Liver (tissue), 9 donors: ENCODE measurements around the gene COMMD10. TPM values are rescaled to one million over a fixed set of nuclear protein-coding genes. Genes with fewer than 3 reads are reported as not detected.

Experiments used
- DNase-seq: peaks from one replicate; pipeline ENCODE4 v3.0.0-alpha.2; 2017; ENCODE audit warnings: low spot score
- H3K27ac ChIP-seq, 2 donors: one replicate each; pipeline ENCODE4 v1.7.0; 2013; ENCODE audit warnings: inconsistent platforms in 2 of 2, low read length in 2 of 2, control low read depth in 1 of 2, low read depth in 1 of 2, mild to moderate bottlenecking in 1 of 2
- H3K27me3 ChIP-seq, 4 donors: one replicate each; pipeline versions ENCODE4 v1.6.1 to v1.7.0; 2013; ENCODE audit warnings: low read length in 3 of 4, inconsistent platforms in 1 of 4, mild to moderate bottlenecking in 1 of 4, moderate library complexity in 1 of 4; ENCODE audit not compliant: control insufficient read depth in 4 of 4, insufficient read depth in 4 of 4
- H3K36me3 ChIP-seq, 4 donors: one replicate each; pipeline versions ENCODE4 v1.6.1 to v1.7.0; 2013; ENCODE audit warnings: low read length in 3 of 4, mild to moderate bottlenecking in 3 of 4, low read depth in 1 of 4, moderate library complexity in 1 of 4; ENCODE audit not compliant: control insufficient read depth in 4 of 4, insufficient read depth in 3 of 4
- H3K4me1 ChIP-seq, 4 donors: one replicate each; pipeline versions ENCODE4 v1.6.1 to v1.7.0; 2013; ENCODE audit warnings: low read length in 3 of 4, mild to moderate bottlenecking in 3 of 4, moderate library complexity in 1 of 4; ENCODE audit not compliant: control insufficient read depth in 4 of 4, insufficient read depth in 4 of 4
- H3K4me3 ChIP-seq, 3 donors: one replicate each; pipeline versions ENCODE4 v1.6.1 to v1.7.0; 2013; ENCODE audit warnings: low read length in 3 of 3, control low read depth in 1 of 3, low read depth in 1 of 3, mild to moderate bottlenecking in 1 of 3
- H3K9ac ChIP-seq, 2 donors: one replicate each; pipeline ENCODE4 v1.7.0; 2013; ENCODE audit warnings: low read length in 2 of 2, mild to moderate bottlenecking in 2 of 2, moderate library complexity in 2 of 2, control low read depth in 1 of 2, low read depth in 1 of 2
- H3K9me3 ChIP-seq, 4 donors: one replicate each; pipeline versions ENCODE4 v1.6.1 to v1.7.0; 2013; ENCODE audit warnings: low read length in 3 of 4; ENCODE audit not compliant: control insufficient read depth in 4 of 4
- EGR1 ChIP-seq, 2 donors: IDR thresholded peaks; 2 replicates each; pipeline ENCODE4 v1.6.1; 2016 to 2018; ENCODE audit warnings: antibody characterized with exemption in 2 of 2, low read depth in 2 of 2
- FOXA2 ChIP-seq: IDR thresholded peaks from 2 replicates; pipeline ENCODE4 v1.6.1; 2016; ENCODE audit warnings: antibody characterized with exemption
- GABPA ChIP-seq, 2 donors: IDR thresholded peaks in 1 of 2; conservative IDR thresholded peaks in 1 of 2; 2 replicates each; pipeline ENCODE4 v1.6.1; 2016; ENCODE audit warnings: antibody characterized with exemption in 2 of 2, mild to moderate bottlenecking in 1 of 2, moderate library complexity in 1 of 2
- HNF4A ChIP-seq, 2 donors: conservative IDR thresholded peaks; 2 replicates each; pipeline ENCODE4 v1.6.1; 2016; ENCODE audit warnings: antibody characterized with exemption in 2 of 2, mild to moderate bottlenecking in 2 of 2
- JUND ChIP-seq, 2 donors: IDR thresholded peaks; 2 replicates each; pipeline ENCODE4 v1.6.1; 2016; ENCODE audit warnings: antibody characterized with exemption in 2 of 2
- NR2F2 ChIP-seq: IDR thresholded peaks from 2 replicates; pipeline ENCODE4 v1.6.1; 2016; ENCODE audit warnings: antibody characterized with exemption
- RAD21 ChIP-seq, 2 donors: IDR thresholded peaks; 2 replicates each; pipeline ENCODE4 v1.6.1; 2016; ENCODE audit warnings: antibody characterized with exemption in 2 of 2, mild to moderate bottlenecking in 2 of 2
- RXRA ChIP-seq, 2 donors: IDR thresholded peaks; 2 replicates each; pipeline ENCODE4 v1.6.1; 2017 to 2018; ENCODE audit warnings: antibody characterized with exemption in 2 of 2, mild to moderate bottlenecking in 1 of 2
- SP1 ChIP-seq: IDR thresholded peaks from 2 replicates; pipeline ENCODE4 v1.6.1; 2018; ENCODE audit warnings: antibody characterized with exemption, mild to moderate bottlenecking
- WGBS: extraction: QIAGEN DNeasy Blood & Tissue Kit; methylation state at CpG from one replicate; pipeline ENCODE4 v1.1.7; 2013; 5-methylcytosine and 5-hydroxymethylcytosine counted together
- polyA plus RNA-seq, 2 donors: library from polyadenylated mRNA; stranded (reverse) in 1 of 2; unstranded in 1 of 2; fragments of 200-250 nt in 1 of 2; fragments of >200 nt in 1 of 2; fragmentation: Nextera tagmentation in 1 of 2; extraction: Ambion mirVana in 1 of 2; gene quantifications; one replicate each; pipeline versions ENCODE4 v1.2.1 to v1.2.3, GENCODE V29; 2013 to 2015
- total RNA-seq, 2 donors: library from RNA; depleted of rRNA; stranded (reverse); fragments of >200 nt; gene quantifications; one replicate each; pipeline ENCODE4 v1.2.3, GENCODE V29; 2014
- TF ChIP-seq, protein P1 (sequence below): IDR thresholded peaks from 2 replicates; pipeline ENCODE4 v1.6.1; 2016; ENCODE audit warnings: antibody characterized with exemption, mild to moderate bottlenecking
- TF ChIP-seq, protein P2 (sequence below): fragments of 150-350 bp; IDR thresholded peaks from 2 replicates; pipeline ENCODE4 v1.5.1; 2017; ENCODE audit warnings: improper control_type of control experiment, low read depth, low read length; ENCODE audit not compliant: missing input control
- TF ChIP-seq, protein P3 (sequence below): IDR thresholded peaks from 2 replicates; pipeline ENCODE4 v1.6.1; 2016; ENCODE audit warnings: antibody characterized with exemption
- TF ChIP-seq, protein P4 (sequence below): IDR thresholded peaks from 2 replicates; pipeline ENCODE4 v1.6.1; 2016; ENCODE audit warnings: antibody characterized with exemption
- donor health status: healthy.
- donor health status: healthy.
- donor health status: healthy.
- donor health status: healthy.
- donor health status: healthy.

COMMD10 gene
- total and polyA plus RNA-seq, 4 donors = 8.9 to 30.5 (median 19.3) TPM

DNA sequence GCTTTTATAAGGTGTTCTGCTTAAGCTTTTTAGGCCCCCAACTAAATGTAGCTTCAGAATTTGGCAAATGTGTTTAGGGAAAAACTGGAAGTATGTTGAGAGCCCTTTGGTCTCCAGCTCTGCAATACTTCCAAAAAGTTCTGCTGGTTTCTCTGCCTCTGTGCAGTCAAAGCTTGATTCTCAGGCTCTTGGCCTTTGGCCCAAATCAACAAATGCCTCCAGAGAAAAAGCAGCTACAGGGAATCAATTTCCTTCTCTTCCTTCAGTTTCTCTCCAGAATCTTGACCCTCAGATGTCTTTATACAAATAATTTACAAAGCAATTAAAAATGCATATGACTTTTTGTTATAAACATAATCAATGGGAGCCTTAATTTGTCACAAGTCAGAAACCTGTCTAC lies 235.7 kb downstream of the COMMD10 start:
- Histone ChIP-seq H3K27me3 (no peaks in the 10 kb centered on the region), H3K27ac (no peak overlapping the region), H3K4me1 (peaks cover 0 to 17% (median 9%) of the 10 kb centered on the region in 4 donors), H3K9ac (no peak overlapping the region), H3K36me3 (peaks cover 0 to 3% (median 2%) of the 10 kb centered on the region in 4 donors), H3K4me3 (no peak overlapping the region), H3K9me3 (no peaks in the 10 kb centered on the region)
- peak in 1 of 2 donors; percentile 6 for TF ChIP-seq RXRA (IDR thresholded peaks at IDR 0.05)
- TF ChIP-seq HNF4A (conservative IDR thresholded peaks at IDR 0.05) = peak; percentile 24 to 53
- TF ChIP-seq GABPA (IDR thresholded peaks at IDR 0.05 in 1 of 2, conservative IDR thresholded peaks at IDR 0.05 in 1 of 2) = no peak
- no peak for TF ChIP-seq SP1
- TF ChIP-seq RAD21 (IDR thresholded peaks at IDR 0.05) = peak in 1 of 2 donors; percentile 22
- TF ChIP-seq, protein P1, sequence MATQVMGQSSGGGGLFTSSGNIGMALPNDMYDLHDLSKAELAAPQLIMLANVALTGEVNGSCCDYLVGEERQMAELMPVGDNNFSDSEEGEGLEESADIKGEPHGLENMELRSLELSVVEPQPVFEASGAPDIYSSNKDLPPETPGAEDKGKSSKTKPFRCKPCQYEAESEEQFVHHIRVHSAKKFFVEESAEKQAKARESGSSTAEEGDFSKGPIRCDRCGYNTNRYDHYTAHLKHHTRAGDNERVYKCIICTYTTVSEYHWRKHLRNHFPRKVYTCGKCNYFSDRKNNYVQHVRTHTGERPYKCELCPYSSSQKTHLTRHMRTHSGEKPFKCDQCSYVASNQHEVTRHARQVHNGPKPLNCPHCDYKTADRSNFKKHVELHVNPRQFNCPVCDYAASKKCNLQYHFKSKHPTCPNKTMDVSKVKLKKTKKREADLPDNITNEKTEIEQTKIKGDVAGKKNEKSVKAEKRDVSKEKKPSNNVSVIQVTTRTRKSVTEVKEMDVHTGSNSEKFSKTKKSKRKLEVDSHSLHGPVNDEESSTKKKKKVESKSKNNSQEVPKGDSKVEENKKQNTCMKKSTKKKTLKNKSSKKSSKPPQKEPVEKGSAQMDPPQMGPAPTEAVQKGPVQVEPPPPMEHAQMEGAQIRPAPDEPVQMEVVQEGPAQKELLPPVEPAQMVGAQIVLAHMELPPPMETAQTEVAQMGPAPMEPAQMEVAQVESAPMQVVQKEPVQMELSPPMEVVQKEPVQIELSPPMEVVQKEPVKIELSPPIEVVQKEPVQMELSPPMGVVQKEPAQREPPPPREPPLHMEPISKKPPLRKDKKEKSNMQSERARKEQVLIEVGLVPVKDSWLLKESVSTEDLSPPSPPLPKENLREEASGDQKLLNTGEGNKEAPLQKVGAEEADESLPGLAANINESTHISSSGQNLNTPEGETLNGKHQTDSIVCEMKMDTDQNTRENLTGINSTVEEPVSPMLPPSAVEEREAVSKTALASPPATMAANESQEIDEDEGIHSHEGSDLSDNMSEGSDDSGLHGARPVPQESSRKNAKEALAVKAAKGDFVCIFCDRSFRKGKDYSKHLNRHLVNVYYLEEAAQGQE = peak; percentile 18
- DNase-seq = no peak

DNA sequence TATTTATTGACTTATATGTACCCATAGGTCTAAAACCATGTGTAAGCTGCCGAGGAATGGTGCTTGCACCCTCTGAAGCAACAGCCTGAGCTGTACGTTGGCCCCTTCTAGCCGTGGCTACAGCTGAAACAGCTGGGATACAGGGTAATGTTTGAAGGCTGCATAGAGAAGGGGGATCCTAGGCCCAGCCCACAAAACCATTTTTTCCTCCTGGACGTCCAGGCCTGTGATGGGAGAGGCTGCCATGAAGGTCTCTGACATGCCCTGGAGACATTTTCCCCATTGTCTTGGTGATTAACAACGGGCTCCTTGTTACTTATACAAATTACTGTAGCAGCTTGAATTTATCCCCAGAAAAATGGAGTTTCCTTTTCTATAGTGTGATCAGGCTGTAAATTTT lies 244.7 kb downstream of the COMMD10 start:
- H3K4me1 ChIP-seq = no peaks in the 10 kb centered on the region
- H3K4me3 ChIP-seq = no peak overlapping the region
- peaks cover 0 to 8% (median 5%) of the 10 kb centered on the region in 4 donors for H3K36me3 ChIP-seq
- no peaks in the 10 kb centered on the region for H3K27me3 ChIP-seq
- 89% methylated on average over 5 of the region's 5 CpGs for WGBS
- no peak overlapping the region for H3K27ac ChIP-seq
- TF ChIP-seq NR2F2 = no peak
- TF ChIP-seq, protein P2, sequence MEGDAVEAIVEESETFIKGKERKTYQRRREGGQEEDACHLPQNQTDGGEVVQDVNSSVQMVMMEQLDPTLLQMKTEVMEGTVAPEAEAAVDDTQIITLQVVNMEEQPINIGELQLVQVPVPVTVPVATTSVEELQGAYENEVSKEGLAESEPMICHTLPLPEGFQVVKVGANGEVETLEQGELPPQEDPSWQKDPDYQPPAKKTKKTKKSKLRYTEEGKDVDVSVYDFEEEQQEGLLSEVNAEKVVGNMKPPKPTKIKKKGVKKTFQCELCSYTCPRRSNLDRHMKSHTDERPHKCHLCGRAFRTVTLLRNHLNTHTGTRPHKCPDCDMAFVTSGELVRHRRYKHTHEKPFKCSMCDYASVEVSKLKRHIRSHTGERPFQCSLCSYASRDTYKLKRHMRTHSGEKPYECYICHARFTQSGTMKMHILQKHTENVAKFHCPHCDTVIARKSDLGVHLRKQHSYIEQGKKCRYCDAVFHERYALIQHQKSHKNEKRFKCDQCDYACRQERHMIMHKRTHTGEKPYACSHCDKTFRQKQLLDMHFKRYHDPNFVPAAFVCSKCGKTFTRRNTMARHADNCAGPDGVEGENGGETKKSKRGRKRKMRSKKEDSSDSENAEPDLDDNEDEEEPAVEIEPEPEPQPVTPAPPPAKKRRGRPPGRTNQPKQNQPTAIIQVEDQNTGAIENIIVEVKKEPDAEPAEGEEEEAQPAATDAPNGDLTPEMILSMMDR = no peak
- TF ChIP-seq SP1 = no peak
- TF ChIP-seq EGR1 (IDR thresholded peaks at IDR 0.05; ENCODE audit: low read depth in 2 of 2) = no peak
- TF ChIP-seq, protein P3, sequence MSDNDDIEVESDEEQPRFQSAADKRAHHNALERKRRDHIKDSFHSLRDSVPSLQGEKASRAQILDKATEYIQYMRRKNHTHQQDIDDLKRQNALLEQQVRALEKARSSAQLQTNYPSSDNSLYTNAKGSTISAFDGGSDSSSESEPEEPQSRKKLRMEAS = no peak
- TF ChIP-seq, protein P4, sequence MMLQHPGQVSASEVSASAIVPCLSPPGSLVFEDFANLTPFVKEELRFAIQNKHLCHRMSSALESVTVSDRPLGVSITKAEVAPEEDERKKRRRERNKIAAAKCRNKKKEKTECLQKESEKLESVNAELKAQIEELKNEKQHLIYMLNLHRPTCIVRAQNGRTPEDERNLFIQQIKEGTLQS = no peak
- no peak for TF ChIP-seq HNF4A (conservative IDR thresholded peaks at IDR 0.05)
- TF ChIP-seq JUND (IDR thresholded peaks at IDR 0.05) = no peak
- no peak for TF ChIP-seq FOXA2
- no peak for DNase-seq
- H3K9me3 ChIP-seq = peaks cover 0 to 2% (median 0%) of the 10 kb centered on the region in 4 donors
- no peak overlapping the region for H3K9ac ChIP-seq
